C4-2B (cell line): ENCODE data around the gene NAV2.

Experiments
- ZFX ChIP-seq: fragments of 450-650 bp; IDR thresholded peaks from 2 replicates; pipeline ENCODE4 v1.6.1; 2017
- TF ChIP-seq, protein P1 (sequence below): fragments of 450-650 bp; conservative IDR thresholded peaks from 2 replicates; pipeline ENCODE4 v1.5.1; 2017; ENCODE audit warnings: mild to moderate bottlenecking

DNA sequence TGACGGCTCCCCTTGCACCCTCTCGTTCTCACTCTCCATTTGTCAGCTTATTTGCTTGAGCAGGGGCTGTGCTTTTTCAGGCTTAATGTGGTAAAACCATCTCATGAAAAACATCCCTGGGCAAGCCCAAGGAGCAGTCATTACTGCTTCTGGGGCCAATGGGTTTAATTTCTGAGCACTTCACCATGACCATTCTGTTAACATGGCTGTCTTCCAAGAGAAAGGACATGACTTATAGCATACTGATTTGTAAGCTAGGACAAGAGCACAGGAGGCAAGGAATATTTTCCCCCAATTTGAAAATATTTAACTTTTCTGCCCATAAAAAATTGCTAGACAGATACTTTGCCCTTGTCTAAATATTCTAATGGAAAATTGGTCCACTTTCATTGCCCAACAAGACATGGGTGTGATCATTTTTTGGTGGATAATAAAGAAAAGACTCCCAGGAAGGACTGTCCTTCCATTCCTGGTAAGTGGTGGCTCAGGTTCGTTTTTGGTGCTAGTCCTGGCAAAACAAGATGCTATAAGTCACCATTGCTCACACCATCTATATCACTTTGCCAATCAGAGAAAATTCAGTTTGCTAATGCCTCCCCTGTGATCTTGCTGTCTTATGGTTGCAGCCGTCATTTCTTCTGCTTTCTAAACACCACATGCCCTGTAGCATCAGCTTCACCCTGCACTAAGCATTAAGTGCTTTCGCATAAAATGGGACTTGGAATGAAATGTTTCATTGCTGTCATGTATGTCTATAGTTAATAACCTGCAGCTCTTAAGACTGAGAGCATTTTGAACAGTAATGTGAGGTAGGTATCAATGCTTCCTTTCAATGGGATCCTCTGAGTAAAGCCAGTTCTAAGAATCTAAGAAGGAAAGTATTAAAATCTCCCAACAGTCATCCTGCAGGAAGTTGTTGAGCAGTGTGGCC is 339.1 kb downstream of the NAV2 start:
- TF ChIP-seq, protein P1, sequence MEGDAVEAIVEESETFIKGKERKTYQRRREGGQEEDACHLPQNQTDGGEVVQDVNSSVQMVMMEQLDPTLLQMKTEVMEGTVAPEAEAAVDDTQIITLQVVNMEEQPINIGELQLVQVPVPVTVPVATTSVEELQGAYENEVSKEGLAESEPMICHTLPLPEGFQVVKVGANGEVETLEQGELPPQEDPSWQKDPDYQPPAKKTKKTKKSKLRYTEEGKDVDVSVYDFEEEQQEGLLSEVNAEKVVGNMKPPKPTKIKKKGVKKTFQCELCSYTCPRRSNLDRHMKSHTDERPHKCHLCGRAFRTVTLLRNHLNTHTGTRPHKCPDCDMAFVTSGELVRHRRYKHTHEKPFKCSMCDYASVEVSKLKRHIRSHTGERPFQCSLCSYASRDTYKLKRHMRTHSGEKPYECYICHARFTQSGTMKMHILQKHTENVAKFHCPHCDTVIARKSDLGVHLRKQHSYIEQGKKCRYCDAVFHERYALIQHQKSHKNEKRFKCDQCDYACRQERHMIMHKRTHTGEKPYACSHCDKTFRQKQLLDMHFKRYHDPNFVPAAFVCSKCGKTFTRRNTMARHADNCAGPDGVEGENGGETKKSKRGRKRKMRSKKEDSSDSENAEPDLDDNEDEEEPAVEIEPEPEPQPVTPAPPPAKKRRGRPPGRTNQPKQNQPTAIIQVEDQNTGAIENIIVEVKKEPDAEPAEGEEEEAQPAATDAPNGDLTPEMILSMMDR: no peak
- TF ChIP-seq ZFX: no peak
